Activated CD4-positive, CD25-positive, alpha-beta regulatory T cell treated with anti-CD3 and anti-CD28 coated beads, Interleukin-2, amount 50 U/mL, for 24 hours (primary cell): Measurements from ENCODE around the gene SEMA3F.

Source experiments
- ATAC-seq, 2 donors: fragments of 150-1000 bp; cut with Tn5 transposase; one replicate each; pipeline ENCODE4 v1.10.0; 2021; ENCODE audit warnings: mild to moderate bottlenecking in 1 of 2, moderate library complexity in 1 of 2

Gene SEMA3F

DNA sequence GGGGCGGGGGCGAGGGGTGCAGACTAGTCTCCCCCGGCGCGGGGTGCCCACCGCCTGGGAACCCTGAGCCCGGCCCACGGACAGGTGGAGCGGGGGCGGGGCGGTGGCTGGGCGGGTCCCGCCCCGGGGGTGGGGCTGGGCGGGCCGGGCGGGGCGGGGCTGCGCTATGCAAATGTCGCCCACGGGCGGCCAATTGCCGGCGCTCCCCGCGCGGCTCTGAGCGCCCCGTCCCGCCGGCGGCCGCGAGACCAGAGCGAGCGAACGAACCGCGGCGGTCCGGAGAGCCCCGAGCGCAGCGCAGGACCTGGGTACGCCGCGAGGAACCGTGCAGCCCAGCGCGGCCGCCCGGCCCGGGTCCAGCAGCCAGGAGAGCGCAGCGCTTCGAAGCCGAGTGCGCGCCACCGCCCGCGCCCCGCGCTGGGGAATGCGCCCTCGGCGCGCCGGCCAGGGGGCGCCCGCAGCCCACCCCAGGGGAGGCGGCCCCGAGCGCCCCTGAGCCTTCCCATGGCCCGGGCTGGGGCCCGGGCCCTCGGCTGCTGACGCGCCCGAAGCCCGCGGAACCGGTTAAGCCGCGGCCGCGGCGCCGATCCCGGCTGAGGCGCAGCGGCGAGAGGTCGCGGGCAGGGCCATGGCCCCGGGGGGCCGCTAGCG is at the start of gene SEMA3F:
TSS of gene SEMA3F (plus strand) at position 485 of the 651 bp plus-strand sequence. CDS start 4,299 bp downstream, outside the sequence.
- ATAC-seq = peak; percentile 85 to 86

DNA sequence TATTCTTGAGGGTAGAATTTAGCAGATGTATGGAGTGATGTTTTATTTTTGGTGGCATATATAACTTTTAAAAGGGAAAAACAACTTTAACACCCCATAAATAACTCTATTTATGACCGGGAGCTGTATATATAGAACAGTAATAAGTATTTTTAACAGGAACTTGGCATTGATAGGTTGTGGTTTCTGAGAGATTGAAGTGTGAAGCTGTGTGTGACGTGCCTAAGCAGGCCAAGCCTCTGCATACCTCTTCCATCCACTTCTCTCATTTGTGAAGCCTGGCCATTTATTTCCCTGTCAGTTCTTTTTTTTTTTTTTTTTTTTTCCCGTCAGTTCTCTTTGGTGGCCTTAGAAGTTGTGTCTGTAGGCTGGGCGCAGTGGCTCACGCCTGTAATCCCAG is 43.4 kb upstream of the SEMA3F start:
- no peak for ATAC-seq

DNA sequence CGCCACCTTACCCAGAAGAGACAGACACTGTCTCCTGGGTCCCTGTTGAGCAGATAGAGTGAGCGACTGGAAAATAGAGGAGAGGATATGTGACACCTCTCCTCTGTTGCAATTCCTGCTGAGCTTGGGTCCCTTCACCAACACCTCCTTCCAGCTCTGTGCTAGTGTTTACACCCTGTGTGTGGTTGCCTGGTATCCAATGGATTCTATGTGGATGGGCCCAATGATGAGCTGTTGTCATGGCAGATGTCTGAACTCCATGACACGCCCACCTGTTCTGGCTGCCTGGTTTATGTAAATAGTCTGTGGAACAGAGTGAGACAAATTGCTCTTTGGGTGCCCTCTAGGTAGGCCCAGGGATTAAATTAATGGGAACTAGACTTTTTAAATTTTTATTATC is 42.7 kb upstream of the SEMA3F start:
- ATAC-seq = no peak

DNA sequence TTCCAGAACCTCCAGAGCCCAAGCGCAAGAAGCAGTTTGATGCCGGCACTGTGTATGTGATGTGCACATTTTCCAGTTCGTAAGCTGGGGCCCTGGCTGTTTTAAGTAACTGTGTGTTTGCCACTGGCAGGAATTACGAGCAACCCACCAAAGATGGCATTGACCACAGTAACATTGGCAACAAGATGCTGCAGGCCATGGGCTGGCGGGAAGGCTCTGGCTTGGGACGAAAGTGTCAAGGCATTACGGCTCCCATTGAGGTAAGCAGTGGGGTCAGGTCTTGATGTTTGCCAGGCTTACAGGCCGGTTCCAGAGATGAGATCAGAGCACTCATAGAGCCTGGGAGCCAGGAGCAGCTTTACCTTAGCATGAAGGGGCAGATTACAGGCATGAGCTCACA is 38.0 kb upstream of the SEMA3F start:
- ATAC-seq = no peak

DNA sequence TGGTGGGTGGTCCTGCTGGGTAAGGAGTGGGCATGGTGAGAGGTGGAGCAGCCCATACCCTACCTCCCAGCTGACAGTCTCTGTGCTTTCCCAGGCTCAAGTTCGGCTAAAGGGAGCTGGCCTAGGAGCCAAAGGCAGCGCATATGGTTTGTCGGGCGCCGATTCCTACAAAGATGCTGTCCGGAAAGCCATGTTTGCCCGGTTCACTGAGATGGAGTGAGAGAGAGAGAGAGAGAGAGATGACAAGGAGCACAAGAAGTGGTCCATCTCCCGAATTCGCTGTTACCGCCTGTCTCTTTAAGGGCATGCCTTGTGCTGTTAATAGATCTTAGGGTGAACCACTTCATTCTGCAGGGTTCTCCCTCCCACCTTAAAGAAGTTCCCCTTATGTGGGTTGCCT is 36.9 kb upstream of the SEMA3F start:
- ATAC-seq = no peak

DNA sequence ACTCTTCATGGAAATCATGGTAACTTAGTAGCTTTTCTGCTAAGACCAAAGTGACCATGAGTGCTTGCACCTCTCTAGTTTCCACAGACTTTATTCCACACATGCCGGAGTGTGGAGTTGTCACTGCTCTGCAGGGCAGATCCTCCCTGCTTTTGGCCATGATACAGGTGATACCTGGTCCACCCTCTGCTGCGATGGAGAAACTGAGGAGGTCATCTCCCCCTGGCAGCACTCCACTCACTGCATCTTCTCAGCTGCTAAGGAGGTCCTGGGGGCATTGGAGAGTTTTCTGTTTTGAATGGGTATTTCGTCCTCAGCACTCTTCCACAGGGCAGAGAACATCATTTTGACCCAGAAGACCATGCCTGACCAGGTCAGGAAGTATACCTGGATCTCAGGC is 35.3 kb upstream of the SEMA3F start:
- ATAC-seq = no peak

DNA sequence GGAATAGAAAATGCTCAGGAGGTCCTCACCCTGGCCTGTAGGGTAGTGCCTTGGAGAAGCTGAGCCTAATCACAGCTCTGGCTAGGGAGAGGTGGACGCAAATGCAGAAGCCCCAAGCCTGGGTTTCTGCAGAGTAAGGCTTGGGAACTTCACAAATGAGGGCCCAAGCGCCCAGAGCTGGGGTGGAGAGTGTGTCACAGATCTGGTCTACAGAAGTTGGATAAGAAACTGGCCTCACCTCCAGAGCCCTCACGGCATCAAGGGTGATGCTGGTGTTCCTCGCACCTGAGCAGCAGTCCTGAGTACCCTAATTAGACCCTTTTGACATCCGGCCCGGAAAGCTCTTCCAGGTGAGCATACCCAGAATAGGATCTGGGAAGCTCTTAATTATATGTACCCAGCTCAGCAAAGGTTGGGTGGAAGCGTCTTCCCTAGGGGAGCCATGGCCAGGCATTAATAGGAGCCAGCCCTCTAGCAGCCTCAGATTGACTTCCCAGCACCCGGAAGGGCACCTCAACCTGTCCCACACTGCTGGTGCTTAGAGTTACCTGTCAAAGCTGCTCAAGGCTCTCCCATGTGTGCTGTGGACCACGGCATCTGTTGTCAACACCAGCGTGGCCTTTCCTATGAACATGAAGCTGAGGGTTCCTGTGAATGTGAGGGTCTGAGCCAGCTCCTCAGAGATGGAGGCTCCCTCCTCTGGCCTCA is 34.6 kb upstream of the SEMA3F start:
- no peak for ATAC-seq

DNA sequence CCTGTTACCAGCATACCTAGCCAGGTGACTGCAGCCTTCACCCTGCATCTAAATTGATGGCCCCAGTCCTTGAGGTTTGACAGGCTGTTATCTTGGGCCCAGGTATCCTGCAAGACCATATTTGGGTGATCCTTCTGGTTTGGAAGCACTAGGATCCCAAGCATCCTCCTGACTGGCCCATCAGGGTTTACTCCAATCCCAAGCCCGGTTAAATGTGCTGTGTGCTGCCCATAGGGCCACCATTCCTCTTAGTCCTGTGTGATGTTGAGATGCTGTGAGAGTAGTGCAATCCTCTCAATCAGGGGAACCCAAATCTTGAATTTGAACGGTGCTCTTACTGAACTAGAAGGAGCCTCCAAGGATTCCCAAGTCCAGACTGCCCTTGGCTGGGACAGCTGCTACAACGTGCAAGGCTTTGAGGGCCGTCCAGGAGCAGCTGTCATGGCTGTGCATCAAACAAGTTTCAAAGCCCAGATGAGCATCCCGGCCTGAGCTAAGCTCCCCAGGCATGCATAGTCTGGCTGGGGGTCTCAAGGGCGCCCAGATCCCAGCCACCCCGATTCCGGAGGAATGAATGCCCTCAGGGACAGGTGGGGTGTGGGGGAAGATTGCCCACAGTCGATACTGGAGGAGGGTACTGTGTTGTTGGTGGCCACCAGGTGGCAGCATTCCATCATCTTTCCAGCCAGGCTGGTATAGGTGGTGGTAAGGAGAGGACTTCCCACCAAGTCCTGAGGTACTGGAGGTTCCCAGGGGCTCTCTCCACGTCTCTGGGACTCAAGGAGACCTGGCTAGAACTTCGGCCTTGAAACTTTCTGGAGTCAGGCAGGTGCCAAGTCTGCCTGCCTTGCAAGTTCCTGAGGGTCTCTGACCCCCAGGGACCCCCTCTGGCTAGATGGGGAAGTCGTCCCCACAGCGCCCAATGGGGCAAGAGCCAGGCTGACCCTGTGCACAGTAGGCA is 33.8 kb upstream of the SEMA3F start:
- ATAC-seq = peak; percentile 83 to 89

DNA sequence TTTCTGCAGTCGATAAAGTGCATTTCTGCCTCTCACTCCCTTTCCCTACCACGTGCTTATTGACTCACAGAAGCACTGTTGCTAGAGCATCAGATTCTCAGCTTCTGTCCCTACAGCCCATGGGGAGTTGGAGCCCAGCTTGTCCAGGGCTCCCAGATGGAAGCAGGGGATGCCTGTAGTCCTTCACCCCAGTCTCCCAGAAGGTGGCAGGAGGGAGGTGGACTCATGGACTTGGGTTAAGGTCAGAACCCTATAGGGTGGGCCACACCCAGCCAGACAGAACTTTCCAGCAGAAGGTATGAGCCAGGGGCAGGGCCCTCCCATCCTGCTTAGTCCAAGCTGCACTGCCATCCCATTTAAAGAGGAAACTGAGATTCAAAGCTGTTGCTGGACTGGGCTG is 33.1 kb upstream of the SEMA3F start:
- no peak for ATAC-seq

DNA sequence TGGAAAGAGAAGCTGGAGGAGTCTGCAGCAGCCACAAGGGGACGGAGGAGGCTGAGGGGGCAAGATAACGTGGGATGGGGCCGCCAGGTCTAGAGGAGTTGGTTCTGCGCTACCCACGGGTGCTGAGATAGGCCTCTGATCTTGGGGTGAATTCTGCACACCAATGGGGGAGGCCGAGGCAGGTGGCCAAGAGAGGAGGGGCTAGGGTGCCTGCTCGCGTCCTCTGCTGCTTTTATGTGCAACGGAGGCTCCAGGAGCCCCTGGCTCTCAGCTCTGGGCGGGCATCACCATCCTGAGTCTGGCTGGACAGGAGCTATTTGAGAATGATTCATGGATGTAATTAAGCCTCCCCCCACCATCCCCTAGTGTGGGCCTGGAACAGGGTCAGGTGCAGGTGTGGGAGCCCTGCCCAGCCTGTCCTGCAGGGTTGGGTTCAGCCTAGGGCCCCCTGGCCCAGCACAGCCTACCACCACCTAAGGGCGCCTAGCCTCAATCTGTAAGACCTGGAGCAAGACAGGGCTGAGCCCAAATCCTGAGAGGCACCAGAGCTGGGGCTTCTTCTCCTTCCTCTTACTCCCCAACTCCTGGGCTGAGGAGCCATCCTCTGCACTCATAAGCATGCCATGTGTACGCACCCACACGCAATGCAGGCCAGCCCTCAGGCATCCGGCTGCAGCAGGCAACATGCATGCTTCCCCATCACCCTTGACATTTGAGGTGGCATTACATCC is 32.3 kb upstream of the SEMA3F start:
- ATAC-seq = no peak

DNA sequence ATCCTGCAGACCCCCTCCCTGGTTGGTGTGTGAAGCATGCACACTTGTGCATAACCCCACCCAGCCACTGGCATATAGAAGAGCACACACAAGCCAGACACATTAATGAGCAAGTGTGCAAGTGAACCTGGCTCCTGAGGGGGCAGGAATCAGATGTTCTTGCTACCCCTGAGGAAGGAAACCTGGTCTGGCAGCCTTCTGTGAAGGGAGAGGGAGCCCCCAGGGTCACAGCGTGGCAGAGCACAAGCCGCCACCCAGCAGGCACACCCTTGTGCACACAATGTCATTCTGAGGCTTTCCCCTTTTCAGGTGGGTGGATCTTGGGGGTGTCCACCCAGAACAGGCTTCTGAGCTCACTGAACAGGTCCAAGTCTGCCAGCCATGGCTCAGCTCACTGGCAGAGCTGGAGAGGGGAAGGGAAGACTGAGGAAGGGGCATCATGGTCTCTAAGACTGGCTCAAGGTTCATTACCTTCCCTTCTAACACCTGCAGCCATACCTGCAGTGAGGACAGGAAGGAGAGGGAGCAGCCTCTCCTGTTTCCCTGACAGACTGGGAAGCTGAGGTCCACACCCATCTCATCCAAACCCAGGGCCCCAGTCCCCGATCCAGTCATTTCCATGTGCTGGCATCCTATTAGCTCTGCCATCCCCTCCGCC is 31.6 kb upstream of the SEMA3F start:
- no peak for ATAC-seq

DNA sequence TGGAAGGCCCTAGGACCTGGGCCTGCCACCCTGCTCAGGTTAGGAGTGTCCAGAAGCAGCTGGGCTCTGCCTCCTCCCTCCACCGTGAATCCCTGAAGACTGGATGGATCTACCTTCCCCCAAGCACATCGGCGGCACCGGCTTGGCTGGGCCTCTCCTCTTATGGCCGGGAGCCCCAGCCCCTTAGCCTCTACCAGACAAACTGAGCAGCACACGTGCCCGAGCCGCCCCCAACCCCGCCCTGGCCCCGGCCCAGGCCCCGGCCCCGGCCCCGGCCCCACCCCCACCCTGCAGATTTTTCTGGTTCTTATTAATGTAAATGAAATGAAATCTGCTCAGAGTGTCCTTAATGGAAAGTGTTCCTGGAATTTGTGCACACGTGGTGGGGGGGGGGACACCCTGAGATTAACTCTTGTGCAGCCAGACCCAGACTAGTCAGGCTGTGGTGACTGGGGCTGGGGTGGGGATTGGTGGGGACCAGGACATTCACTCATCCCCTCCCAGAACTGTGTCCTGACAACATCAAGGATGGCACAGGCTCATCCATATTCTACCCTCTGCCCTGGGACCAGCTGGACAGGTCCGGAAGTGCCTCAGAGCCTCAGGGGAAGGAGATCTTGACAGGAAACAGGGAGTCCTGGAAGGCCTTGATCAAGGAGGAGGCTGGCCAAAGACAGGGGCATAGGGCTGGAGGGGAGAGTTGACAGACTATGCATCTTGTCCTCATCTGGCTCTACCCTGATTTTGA is 30.9 kb upstream of the SEMA3F start:
- ATAC-seq = no peak

DNA sequence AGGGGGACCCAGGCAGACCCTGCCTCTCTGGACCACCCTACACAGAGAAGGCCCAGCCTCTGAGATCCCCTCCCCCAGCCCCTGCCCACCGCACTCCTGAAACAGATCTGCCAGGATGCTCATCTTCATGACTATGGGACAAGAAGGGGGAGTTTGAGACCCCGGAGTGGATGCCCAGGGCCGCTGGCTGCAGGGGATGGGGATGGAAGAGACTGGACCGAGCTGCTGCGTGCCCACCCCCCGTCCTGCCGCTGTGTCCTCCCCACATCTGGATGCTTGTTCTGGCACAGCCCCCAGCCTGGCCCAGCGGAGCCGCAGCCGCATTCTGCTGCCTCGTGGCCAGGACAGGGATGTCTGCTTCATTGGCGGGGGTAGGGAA is 30.3 kb upstream of the SEMA3F start:
- ATAC-seq = no peak

DNA sequence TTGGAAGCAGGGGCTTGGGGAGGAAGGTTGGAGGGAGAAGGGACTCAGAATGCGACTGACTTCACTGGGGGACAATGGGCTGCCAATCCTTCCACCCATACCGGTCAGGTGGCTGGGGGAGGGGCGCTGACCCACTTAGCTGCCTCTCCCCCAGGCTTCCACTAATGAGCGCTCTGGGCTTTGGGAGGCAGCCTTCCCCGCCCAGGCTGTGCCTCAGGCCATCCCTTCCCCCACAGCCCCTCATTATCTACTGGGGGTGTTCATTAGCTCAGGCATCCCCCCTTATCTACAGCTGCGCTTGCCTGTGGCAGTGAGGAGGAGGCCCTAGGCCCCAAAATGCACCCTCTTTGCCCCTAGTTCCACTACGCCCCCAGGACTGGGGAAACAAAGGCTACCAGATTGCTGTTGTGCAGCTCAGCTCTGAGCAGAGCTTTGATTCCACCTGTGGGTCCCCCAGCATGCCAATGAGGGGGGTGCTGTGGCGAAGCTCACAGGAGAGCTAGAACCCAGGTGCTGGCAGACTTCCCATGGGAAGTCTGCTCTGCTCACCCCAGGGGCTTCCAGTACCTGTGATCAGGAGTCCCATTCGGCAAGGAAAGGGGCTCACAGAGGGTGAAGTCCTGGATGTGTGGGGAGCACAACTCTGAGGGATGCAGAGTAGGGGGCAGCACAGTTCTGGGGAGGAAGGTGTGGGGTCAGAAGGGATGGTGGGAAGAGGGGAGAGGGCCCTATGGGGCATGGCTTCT is 29.4 kb upstream of the SEMA3F start:
- ATAC-seq = no peak

DNA sequence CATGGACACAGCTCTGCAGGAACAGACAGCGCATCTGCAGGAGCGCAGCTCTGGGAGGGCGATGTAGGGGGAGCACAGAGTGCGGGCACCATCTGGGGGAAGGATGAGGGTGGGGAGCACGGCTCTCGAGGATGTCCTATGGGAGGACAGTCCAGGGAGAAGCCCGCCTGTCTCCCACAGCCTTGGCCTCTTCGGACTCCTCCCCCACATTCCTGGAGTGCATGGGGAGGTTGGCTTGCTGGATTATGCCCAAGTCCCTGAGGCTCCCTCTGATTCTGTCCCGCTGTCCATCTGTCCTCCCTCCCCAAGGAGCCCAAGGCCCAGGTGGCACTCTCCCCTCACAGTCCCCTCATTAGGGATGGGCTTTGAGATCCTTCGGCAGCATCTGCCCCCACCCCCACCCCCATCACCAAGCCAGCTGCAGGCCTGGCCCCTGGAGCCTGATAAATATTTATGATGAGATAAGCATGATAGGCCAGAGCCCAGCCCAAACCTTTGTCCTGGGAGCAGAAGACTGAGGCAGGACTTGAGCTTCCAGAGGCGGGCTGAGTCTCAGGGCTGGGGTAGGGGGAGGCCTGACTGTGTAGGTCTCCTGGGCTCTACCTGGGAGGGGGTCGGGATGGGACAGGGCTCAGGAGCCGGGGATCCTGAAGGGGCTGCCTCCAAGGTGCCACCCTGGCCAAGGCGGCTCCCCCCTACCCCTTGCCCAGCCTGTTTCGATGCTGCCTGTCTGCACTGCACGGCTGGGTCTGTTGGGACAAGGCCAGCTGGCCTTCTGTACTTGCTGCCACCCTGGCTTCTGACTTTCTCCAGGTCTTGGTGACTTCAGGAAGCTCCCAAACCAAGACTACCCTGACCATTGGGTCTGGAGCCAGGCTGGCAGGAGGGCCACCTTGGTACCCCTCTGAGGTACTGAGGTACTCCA is 28.6 kb upstream of the SEMA3F start:
- ATAC-seq = no peak

DNA sequence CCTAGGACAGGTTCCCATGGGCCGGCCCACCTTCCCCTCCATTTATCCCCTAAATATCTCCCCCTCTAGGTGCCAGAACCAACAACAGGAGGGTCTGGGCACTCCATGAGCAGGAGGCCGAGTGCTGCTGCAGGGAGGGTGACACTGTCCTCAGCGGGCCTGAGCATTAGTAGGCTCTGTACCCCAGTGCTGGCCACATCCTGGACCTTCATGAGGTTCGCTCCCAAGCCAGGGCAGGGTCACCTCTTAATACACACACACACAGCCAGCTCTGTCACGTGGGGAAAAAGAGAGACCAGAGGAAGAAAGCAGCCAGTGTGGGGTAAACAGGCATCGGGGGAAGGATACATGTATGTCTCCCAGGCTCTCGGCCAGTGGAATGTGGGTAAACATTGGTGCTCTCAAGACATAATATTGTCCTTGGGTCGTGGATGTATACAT is 27.9 kb upstream of the SEMA3F start:
- ATAC-seq = no peak

DNA sequence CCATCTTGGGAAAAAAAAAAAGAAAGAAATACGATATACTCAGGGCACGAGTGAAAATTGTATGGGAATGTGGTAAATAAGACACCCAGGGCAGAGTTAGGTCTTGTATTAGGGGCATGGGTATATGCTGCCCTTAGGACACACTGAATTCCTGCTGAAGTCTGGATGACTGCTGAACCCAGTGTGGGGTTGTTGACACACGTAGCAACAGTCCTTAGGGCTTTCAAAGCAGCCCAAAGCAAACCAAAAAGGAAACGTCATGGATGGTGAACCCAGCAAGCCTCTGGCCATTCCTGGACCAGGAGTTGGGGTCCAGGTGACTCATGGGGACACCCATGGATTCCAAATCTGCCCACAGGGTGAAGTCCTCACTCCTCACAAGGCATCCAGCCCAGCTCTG is 27.1 kb upstream of the SEMA3F start:
- ATAC-seq = no peak

DNA sequence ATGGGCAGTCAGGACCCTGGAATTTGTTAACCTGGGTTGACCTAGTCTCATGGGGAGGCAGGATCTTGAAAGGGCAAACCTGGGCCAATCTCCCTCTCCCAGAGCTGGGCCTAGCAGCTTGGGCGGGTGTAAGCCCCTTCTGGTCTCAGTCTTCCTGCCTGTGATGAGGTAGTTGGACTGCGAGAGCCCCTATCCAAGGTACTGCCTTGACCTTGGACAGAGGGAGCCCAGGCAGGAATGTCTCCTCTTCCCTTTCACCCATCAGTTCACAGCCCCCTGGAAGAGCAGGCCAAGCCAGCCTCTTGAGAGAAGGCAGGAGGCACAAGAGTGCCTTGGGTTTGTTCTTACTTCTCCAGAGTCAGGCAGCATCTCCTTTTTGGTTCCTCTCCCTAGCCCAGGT is 24.7 kb upstream of the SEMA3F start:
- no peak for ATAC-seq
